Progenitor cell of endocrine pancreas (in vitro differentiated cells): ENCODE measurements around the gene RALGPS1. TPM values are rescaled to one million over a fixed set of nuclear protein-coding genes. Genes with fewer than 3 reads are reported as not detected.

Source experiments
- DNase-seq: peaks from one replicate; pipeline ENCODE4 v3.0.0; 2021; ENCODE audit warnings: low spot score; ENCODE audit not compliant: unreplicated experiment
- H3K27ac Mint-ChIP-seq: 2 replicates; pipeline ENCODE4 v1.8.0; 2021; ENCODE audit warnings: mild to moderate bottlenecking, moderate library complexity, mixed read lengths
- H3K27me3 Mint-ChIP-seq: 2 replicates; pipeline ENCODE4 v1.8.0; 2021; ENCODE audit warnings: mixed read lengths
- H3K36me3 Mint-ChIP-seq: 2 replicates; pipeline ENCODE4 v1.8.0; 2022; ENCODE audit warnings: mixed read lengths; ENCODE audit not compliant: insufficient read depth
- H3K4me1 Mint-ChIP-seq: 2 replicates; pipeline ENCODE4 v1.8.0; 2021; ENCODE audit warnings: low read depth, mixed read lengths
- H3K4me3 Mint-ChIP-seq: 2 replicates; pipeline ENCODE4 v1.8.0; 2021; ENCODE audit warnings: low read depth, mild to moderate bottlenecking, moderate library complexity, mixed read lengths
- H3K9me3 Mint-ChIP-seq: 2 replicates; pipeline ENCODE4 v1.8.0; 2021; ENCODE audit warnings: low read depth, mixed read lengths
- CTCF ChIP-seq: fragments of 200-600 bp; sonication (generic); IDR thresholded peaks from one replicate; pipeline ENCODE4 v1.5.0; 2021; ENCODE audit warnings: antibody characterized with exemption, mild to moderate bottlenecking; ENCODE audit not compliant: unreplicated experiment
- total RNA-seq: library from RNA; stranded (reverse); gene quantifications from 2 replicates; pipeline ENCODE4 v1.2.1, GENCODE V29; 2021

Gene RALGPS1
- total RNA-seq, 1 donor from 2014 or later = 39.2 TPM

- no peak for TF ChIP-seq CTCF
- H3K36me3 Mint-ChIP-seq = peaks cover 38% of the 10 kb centered on the region
- no peaks in the 10 kb centered on the region for H3K27me3 Mint-ChIP-seq
- H3K27ac Mint-ChIP-seq = no peak overlapping the region
- no peak for DNase-seq
- no peaks in the 10 kb centered on the region for H3K4me1 Mint-ChIP-seq
- H3K4me3 Mint-ChIP-seq = no peak overlapping the region
- H3K9me3 Mint-ChIP-seq = peaks cover 29% of the 10 kb centered on the region
Measured at GRCh38 chr9:126992427-126992826, 77.8 kb downstream of the RALGPS1 start.

GRCh38 chr9:126999315-127000068 is 84.9 kb downstream of the RALGPS1 start:
- no peak for TF ChIP-seq CTCF
- peaks cover 13% of the 10 kb centered on the region for H3K9me3 Mint-ChIP-seq

GRCh38 chr9:127004946-127005769 is 90.6 kb downstream of the RALGPS1 start:
- TF ChIP-seq CTCF = no peak
- no peaks in the 10 kb centered on the region for H3K27me3 Mint-ChIP-seq

More at GRCh38 chr9:126999315-127000068, 84.9 kb downstream of the RALGPS1 start:
- no peaks in the 10 kb centered on the region for H3K27me3 Mint-ChIP-seq
- H3K4me1 Mint-ChIP-seq = no peaks in the 10 kb centered on the region
- DNase-seq = no peak
- no peak overlapping the region for H3K4me3 Mint-ChIP-seq
- H3K36me3 Mint-ChIP-seq = peaks cover 7% of the 10 kb centered on the region
- H3K27ac Mint-ChIP-seq = no peak overlapping the region

GRCh38 chr9:127005770-127006314 is 91.3 kb downstream of the RALGPS1 start:
- Mint-ChIP-seq H3K4me3 (no peak overlapping the region), H3K27ac (no peak overlapping the region), H3K27me3 (no peaks in the 10 kb centered on the region), H3K9me3 (no peaks in the 10 kb centered on the region), H3K4me1 (peaks cover 5% of the 10 kb centered on the region), H3K36me3 (no peaks in the 10 kb centered on the region)
- no peak for TF ChIP-seq CTCF
- no peak for DNase-seq

More at GRCh38 chr9:127004946-127005769, 90.6 kb downstream of the RALGPS1 start:
- no peak overlapping the region for H3K4me3 Mint-ChIP-seq
- H3K9me3 Mint-ChIP-seq = no peaks in the 10 kb centered on the region
- DNase-seq = no peak
- H3K27ac Mint-ChIP-seq = no peak overlapping the region
- H3K36me3 Mint-ChIP-seq = no peaks in the 10 kb centered on the region
- peaks cover 5% of the 10 kb centered on the region for H3K4me1 Mint-ChIP-seq

- H3K27ac Mint-ChIP-seq = no peak overlapping the region
- H3K27me3 Mint-ChIP-seq = no peaks in the 10 kb centered on the region
- TF ChIP-seq CTCF = no peak
- H3K9me3 Mint-ChIP-seq = no peaks in the 10 kb centered on the region
- H3K36me3 Mint-ChIP-seq = no peaks in the 10 kb centered on the region
- no peak for DNase-seq
- peaks cover 8% of the 10 kb centered on the region for H3K4me1 Mint-ChIP-seq
- no peak overlapping the region for H3K4me3 Mint-ChIP-seq
Measured at GRCh38 chr9:127007638-127008037, 93.1 kb downstream of the RALGPS1 start.
